ENCODE results near the gene ANKFN1. TPM values are rescaled to one million over a fixed set of nuclear protein-coding genes. Genes with fewer than 3 reads are reported as not detected.

ANKFN1 gene
- polyA plus RNA-seq, 1 donor = 0.93 TPM

DNA sequence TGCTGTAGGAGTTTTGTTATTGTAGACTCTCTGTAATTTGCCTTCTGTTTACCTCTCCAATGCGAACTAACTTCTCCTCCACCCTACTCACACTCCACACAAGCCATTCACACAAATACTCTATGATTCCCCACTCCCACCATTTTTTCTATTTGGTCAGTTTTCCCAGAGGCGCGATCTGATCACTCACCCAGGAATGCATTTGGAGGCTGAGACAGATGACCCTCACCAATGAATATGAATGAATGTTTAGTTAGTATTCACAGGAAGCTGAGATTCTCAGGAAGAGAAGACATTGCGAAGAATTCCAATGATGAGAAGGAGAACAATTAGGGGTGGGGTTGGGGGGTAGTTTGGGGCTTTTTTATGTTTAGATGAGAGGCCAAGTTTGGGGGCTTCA lies 10.5 kb upstream of the ANKFN1 start:
- no peak for DNase-seq

DNA sequence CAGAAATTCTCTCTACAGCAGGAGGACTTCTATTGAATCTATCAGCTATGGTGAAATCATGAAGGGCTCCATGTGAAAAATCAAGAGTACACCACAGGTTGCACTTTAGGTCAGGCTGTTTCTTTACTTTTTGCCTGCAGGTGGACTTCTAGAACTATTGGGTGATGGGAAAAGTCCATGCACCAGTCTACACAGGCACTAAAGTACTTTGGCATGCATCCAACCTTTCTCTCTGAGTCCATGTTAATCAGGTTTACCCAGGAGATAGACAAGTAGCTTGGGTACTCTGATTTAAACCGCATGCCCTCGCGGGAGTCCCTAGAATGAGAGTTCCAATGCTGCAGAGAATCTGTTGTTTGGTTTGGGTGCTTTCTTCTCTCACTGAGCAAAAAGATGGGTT lies 9.1 kb upstream of the ANKFN1 start:
- no peak for DNase-seq

DNA sequence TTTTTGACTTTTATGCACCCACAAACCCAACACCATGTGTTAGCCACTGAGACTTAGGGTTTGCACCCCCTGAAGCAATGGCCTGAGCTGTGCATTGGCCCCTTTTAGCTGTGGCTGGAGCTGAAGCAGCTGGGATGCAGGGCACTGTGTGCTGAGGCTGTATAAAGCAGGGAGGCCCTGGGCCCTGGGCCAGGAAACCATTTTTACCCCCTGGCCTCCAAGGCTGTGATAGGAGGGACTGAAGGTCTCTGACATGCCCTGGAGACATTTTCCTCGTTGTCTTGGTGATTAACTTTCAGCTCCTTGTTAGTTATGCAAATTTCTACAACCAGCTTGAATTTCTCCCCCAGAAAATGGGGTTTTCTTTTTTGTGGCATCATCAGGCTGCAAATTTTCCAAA lies 6.7 kb upstream of the ANKFN1 start:
- no peak for DNase-seq

- no peak for DNase-seq
These were observed 4.9 kb upstream of the ANKFN1 start for GRCh38 chr17:56148333-56148732.

GRCh38 chr17:56149266-56150036 lies 3.8 kb upstream of the ANKFN1 start:
- DNase-seq = no peak

- DNase-seq = no peak
These were observed 2.6 kb upstream of the ANKFN1 start for GRCh38 chr17:56150649-56151048.

DNA sequence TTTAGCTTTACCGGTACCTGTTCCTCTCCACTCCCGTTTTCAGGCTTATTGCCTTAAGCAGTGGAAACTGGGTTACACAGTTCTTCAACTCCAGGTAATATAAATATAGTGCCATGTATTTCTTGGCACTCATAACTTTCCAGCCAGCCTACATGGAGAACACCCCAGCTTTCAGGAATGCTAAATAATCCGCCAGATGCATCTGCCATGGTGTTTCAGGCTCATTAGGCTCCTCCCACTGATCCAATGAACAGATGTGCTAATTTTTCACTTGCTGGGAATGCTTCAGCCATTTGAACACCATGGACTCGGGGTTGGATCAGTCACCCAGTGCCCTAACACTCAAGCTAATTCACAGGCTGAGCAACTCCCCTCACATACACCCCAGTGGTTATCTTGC lies 4.6 kb downstream of the ANKFN1 start:
- no peak for DNase-seq

- DNase-seq = no peak
These were observed 5.1 kb downstream of the ANKFN1 start for GRCh38 chr17:56158344-56158743.

- DNase-seq = no peak
These were observed 5.9 kb downstream of the ANKFN1 start for GRCh38 chr17:56158915-56159825.

GRCh38 chr17:56159826-56160380 lies 6.6 kb downstream of the ANKFN1 start:
- DNase-seq = no peak

GRCh38 chr17:56160422-56160821 lies 7.1 kb downstream of the ANKFN1 start:
- no peak for DNase-seq

GRCh38 chr17:56165072-56165641 lies 11.9 kb downstream of the ANKFN1 start:
- DNase-seq = no peak

DNA sequence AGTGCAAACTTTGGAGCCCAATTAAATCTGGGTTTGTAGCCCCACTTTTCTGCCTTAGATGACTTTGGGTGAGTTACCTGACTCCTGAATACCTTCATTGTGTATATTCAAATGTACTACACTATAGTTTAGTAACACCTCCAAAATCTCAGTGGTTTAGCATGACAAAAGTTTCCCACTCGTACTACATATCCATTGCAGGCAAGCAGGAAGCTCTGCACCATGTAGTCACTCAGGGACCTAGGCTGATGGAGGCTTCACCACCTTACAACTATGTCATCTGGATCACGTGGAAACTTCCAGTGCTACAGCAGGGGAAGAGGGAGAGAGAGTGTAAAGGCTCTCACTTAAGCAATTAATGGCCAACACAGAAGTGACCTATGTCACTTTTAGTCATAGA lies 14.2 kb downstream of the ANKFN1 start:
- DNase-seq = no peak

GRCh38 chr17:56169621-56170020 lies 16.3 kb downstream of the ANKFN1 start:
- no peak for DNase-seq

DNA sequence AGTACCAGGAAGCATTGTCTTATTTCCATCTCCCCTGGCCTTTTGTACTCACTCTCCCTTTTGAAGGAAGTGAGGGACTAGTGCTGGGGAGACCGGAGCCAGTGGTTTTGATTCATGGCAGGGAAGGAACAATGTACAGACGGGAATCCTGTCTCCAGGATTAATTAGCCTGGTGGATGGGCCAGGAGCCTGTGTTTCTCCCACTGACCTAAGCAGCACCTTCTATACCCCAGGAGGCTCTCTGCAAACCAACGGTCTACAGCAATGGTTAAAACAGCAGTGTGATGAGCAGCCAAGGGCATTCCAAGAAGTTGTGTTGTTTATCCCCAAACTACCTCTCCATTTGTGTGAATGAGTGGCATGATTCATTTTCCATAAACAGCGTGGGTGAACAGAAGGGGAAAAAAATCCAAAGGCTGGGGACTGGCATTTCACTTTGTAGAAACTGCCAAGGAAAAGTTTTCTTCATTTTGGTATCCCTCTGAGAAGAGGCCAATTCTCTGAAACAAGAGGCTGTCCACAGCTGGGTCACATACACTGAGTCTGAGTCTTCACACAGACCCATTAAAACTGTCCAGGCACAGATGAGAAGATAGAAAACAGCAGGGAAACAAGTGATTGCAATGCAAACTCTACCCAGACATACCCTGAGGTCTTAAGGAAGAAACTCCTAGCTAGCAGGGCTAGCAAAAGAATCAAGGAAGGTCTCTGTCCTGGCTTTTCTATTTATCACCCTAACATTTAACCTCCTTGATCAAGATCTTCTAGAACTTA lies 18.1 kb downstream of the ANKFN1 start:
- DNase-seq = no peak

DNA sequence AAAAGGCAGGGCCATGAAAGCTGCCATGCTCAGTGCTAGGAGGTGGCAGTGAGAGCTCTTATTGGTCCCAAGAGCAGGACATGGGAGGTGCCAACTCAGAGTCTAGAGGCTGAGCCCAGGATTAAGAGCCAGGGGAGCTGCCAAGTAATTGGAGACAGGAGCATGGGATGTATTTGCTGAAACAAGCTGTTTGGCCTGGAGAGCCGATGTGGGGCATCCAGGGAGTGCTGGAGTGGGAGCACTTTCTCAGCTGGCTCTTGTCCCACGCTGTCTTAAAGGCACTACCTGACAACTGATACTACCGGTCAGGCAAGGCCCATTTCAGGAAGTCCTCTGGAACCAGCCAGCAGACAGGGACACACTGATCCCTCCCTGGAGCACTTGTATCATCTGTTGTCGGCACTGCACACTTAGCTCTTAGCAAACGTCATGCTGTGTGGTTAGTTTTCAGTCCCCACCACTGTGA lies 19.3 kb downstream of the ANKFN1 start:
- DNase-seq = peak; percentile 41

DNA sequence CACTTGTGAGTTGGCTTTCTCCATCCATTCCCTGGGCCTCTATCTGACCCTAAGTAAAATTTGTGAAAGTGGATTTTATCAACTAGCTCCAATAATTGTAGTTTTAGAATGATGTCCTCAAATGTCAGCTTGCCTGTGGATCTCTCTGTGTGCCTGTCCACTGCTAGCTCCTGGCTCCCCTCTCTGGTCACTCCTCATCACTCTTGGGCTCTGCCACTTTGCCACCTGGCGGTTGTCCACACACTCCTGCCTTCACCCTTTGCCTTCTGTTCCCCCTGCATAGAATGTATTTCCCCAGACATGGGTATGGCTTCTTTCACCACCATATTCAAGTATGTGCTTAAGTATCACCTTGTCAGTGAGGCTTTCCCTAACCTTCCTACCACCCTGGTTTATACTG lies 19.8 kb downstream of the ANKFN1 start:
- DNase-seq = no peak

GRCh38 chr17:56173958-56174835 lies 20.9 kb downstream of the ANKFN1 start:
- no peak for DNase-seq

GRCh38 chr17:56175299-56175955 lies 22.2 kb downstream of the ANKFN1 start:
- no peak for DNase-seq

DNA sequence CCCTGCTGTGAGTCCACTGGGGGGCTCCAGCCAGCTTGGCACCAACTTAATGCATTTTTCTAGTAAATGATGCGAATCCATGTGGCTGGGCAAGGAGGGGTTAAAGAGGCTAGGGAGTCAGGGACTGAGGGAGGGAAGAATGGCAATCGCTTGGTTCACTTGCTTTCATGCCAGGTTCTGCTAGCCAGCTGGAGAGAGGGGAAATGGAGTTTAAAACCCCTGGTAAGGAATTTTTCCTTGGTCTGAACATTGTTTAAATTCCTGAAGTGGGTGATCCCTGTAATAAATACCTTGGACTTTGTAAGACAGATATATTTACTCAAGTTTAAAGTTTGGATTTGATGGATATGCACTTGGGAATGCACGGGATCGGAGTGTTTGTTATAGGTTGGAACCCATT lies 22.8 kb downstream of the ANKFN1 start:
- DNase-seq = peak; percentile 19
